Tibial nerve (tissue), 4 donors: ENCODE measurements around the gene WDR27.

Experiments
- EP300 ChIP-seq, 2 donors: sonication (generic); formaldehyde crosslinking; IDR thresholded peaks; one replicate each; pipeline ENCODE4 v1.6.1; 2017; ENCODE audit warnings: antibody characterized with exemption in 2 of 2, mild to moderate bottlenecking in 1 of 2
- POLR2A ChIP-seq, 2 donors: fragments of 450-650 bp; IDR thresholded peaks; one replicate each; pipeline ENCODE4 v1.6.1; 2017; ENCODE audit warnings: antibody characterized with exemption in 2 of 2, mild to moderate bottlenecking in 2 of 2, moderate library complexity in 2 of 2
- TF ChIP-seq, protein P1 (sequence below), 5 experiments: fragments of 200-600 bp in 3 of 5; fragments of 450-650 bp in 2 of 5; sonication (generic) in 3 of 5; IDR thresholded peaks; one replicate each; pipeline ENCODE4 v1.5.1; 2016 to 2019; ENCODE audit warnings: antibody characterized with exemption in 5 of 5, mild to moderate bottlenecking in 3 of 5, moderate library complexity in 2 of 5

GRCh38 chr6:169620171-169621130, 81.4 kb downstream of the WDR27 start:
- TF ChIP-seq, protein P1, sequence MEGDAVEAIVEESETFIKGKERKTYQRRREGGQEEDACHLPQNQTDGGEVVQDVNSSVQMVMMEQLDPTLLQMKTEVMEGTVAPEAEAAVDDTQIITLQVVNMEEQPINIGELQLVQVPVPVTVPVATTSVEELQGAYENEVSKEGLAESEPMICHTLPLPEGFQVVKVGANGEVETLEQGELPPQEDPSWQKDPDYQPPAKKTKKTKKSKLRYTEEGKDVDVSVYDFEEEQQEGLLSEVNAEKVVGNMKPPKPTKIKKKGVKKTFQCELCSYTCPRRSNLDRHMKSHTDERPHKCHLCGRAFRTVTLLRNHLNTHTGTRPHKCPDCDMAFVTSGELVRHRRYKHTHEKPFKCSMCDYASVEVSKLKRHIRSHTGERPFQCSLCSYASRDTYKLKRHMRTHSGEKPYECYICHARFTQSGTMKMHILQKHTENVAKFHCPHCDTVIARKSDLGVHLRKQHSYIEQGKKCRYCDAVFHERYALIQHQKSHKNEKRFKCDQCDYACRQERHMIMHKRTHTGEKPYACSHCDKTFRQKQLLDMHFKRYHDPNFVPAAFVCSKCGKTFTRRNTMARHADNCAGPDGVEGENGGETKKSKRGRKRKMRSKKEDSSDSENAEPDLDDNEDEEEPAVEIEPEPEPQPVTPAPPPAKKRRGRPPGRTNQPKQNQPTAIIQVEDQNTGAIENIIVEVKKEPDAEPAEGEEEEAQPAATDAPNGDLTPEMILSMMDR (IDR thresholded peaks at IDR 0.05) = no peak
- TF ChIP-seq POLR2A (IDR thresholded peaks at IDR 0.05) = no peak
- no peak for TF ChIP-seq EP300 (IDR thresholded peaks at IDR 0.05)
